NCI-H128 (cell line): ENCODE measurements around the gene PTGIS.

Experiments used
- DNase-seq: peaks from one replicate; lab custom pipeline; 2025; ENCODE audit not compliant: unreplicated experiment; lab: John Stamatoyannopoulos, UW

Gene PTGIS

GRCh38 chr20:49532285-49532946 lies 35.5 kb downstream of the PTGIS start:
- DNase-seq = no peak

- DNase-seq = no peak
These were observed 38.5 kb downstream of the PTGIS start for GRCh38 chr20:49529470-49529869.

DNA sequence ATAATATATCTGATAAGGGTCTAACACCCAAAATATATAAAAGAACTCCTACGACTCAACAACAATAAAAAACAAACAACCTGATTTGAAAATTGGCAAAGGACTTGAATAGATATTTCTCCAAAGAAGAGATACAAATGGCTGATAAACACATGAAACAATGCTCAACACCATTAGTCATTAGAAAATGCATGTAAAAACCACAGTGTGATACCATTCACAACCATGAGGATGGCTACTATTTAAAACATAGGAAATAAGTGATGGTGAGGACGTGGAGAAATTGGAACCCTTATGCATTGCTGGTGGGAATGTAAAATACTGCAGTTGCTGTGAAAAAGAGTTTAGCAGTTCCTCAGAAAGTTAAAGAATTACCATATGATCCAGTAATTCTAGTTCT lies 41.4 kb downstream of the PTGIS start:
- DNase-seq = no peak

GRCh38 chr20:49526056-49526455 lies 41.9 kb downstream of the PTGIS start:
- DNase-seq = no peak

DNA sequence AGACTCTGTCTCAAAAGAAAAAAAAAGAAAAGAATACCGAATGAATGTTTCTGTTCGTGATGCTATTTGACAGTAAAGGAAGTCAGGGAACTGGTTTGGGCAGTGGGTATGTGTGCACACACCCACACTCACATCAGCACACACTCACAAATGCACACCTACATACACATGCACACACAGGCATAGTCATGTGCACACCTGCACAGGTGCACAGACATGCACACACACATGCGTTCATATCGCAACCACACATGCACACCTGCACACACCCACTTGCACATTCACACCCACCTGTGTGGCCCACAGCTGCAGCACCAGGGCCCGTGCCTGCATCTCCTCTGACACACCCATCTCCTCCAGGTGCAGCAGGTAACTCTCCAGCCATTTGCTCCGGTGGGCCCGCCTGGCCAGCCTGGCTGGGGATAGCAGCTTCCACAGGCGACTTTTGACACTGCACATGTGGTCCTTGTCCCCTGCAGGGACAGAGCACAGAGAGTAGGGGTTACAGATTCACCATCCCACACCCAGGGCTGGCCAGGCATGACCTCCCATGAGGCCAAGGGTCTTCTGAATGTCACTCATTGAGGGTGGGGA lies 44.1 kb downstream of the PTGIS start:
- no peak for DNase-seq

DNA sequence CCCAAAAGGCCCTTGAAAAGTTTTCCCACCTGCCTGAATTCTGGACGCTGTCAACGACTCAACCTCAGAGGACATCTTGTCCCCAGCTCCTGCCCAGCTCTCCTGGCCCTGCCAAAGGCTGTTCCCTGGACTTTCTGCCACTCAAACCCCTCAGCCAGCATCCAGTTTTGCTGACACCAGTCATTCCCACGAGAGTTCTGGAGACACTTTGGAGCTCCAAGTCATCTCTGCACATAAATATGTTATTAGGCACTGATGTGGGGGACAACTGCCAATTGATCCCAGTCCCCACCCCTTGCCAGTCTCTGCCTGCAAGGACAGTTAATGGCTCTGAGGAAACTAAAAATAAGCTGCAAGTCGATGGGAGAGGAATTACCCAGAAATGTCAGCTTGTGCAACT lies 46.6 kb downstream of the PTGIS start:
- no peak for DNase-seq

DNA sequence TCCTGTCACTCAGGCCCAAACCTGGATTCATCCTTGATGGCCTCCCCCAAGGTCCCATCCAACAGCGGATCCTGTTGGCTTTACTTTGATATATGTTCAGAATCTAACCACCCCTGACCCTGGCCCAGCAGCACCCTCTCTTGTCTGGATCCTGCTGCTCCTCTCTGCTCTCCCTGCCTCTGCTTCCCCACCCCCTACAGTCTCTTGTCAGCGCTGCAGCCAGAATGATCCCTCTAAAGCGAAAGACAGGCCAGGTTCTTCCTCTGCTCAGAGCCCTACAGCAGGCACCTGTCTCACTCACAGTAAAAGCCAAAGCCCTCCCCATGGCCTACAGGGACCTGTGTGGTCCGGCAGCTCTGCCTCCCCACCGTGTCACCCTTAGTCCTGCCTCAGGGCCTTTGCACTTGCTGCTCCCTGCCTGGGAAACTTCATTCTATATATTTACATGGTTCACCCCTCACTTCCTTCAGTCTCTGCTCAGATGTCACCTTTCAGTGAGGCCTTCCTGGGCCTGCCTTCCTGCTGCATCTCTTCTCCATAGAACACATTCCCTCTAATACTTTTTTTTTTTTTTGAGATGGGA lies 48.1 kb downstream of the PTGIS start:
- DNase-seq = no peak

DNA sequence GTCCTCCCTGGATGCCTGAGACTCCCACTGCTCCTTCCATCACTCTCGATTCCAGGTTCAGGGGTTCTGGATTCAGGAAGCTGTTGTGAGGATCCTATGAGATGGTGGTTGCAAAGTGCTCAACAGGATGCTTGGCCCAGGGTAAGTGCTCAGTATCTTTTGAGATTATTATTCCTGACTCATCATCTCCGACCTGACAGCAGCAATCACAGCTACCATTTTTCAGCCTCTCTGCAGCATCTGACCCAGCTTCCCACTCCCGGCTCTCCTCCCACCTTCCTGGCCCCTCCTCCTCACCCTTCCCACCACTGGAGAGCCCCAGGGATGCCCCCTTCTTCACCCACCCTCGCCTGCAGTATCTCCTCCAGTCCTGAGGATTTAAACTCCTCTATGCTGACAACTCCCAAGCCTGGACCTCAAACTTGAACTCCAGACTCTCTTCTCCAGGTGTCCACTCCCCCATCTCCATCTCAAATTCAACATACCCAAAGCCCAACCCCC lies 48.7 kb downstream of the PTGIS start:
- no peak for DNase-seq

- DNase-seq = no peak
These were observed 49.4 kb downstream of the PTGIS start for GRCh38 chr20:49518576-49518975.

GRCh38 chr20:49517805-49518100 lies 50.2 kb downstream of the PTGIS start:
- DNase-seq = no peak

DNA sequence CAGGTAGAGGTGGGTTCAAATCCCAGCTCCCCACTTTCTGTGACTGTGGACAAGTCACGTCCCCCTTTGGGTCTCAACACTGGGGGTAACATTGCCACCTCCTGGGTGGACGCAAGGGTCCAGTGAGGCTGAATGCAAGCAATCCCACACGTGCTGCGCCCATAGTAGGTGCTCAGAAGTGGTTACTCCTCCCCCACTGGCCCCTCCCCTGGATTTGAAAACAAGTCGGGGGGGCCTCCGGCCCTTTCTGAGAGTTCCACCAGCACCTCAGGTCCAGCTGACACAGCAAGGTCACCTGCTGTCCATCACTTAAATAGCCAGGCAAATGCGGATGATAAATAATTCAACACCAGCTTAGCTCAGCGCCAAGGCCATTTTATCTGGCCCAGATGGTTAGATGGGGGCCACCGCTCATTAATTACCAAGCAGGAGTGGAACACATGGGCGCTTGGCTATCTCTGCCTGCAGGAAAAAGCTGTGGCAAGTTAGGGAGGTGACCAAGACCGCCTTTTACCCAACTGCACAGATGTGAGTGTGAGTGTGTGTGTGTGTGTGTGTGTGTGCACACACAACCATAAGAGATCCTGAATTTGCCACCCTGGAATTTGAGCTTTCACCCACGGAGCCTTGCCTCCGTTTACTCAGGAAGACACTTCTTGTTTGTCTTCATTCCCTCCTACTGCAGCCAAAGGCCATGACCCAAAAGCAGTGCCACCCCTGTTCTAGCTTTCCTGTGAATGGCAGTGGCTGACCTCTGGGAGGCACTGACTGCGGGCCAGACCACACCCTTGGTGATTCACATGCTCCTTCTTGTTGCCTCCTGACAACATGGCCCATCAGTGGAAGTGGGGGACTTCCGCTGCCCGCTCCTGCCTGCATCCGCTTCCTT lies 50.8 kb downstream of the PTGIS start:
- no peak for DNase-seq

GRCh38 chr20:49515586-49515985 lies 52.4 kb downstream of the PTGIS start:
- no peak for DNase-seq

DNA sequence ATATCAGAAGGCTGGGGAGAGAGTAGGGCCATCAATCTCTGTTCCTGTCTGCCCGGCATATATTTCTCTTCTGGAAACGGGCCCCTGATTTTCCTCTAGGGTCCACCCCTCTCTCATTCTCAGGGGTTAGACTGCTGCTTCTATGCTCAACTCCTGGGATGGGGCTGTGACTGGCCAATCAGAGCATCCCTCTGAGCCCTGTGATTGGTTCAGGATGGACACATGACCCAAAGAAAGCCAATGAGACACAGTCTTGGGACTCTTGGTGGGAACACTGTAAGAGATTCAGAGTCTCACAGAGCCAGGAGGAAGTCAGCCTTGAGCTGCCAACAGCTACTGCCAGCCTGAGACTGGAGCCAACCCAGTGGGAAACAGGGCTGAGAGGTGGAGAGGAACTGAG lies 54.4 kb downstream of the PTGIS start:
- no peak for DNase-seq

GRCh38 chr20:49513009-49513408 lies 54.9 kb downstream of the PTGIS start:
- no peak for DNase-seq

DNA sequence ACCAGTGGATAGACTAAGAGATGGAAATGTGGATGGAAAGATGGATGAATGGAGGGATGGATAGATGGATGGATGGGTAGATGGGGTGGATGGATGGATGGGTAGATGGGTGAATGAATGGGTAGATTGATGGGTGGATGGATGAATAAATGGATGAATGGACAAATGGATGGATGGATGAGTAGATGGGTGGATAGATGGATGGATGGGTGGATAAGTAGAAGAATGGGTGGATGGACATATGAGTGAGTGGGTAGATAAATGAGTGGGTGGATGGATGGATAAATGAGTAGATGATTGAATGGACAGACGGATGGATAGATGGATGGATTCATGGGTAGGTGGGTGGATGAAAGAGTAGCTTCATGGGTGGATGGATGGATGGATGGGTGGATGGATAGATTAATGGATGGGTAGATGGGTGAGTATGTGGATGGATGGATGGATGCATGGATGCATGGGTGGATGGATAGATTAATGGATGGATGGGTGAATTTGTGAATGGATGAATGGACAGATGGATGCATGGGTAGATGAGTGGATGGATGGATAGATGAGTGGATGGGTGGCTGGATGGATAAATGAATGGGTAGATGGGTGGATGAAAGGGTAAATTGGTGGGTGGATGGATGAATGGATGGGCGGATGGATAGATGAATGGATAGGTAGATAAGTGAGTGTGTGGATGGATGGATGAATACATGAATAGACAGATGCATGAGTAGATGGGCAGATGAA lies 56.0 kb downstream of the PTGIS start:
- no peak for DNase-seq

GRCh38 chr20:49510562-49511122 lies 57.3 kb downstream of the PTGIS start:
- DNase-seq = no peak

- no peak for DNase-seq
These were observed 59.3 kb downstream of the PTGIS start for GRCh38 chr20:49508435-49509199.

GRCh38 chr20:49507741-49508434 lies 60.0 kb downstream of the PTGIS start:
- DNase-seq = no peak

GRCh38 chr20:49505518-49505917 lies 62.4 kb downstream of the PTGIS start:
- peak; percentile 57 for DNase-seq
